Breast epithelium (tissue), 3 donors: ENCODE data around the gene IL27RA.

Experiments
- POLR2A ChIP-seq: fragments of 450-650 bp; IDR thresholded peaks from one replicate; pipeline ENCODE4 v1.6.1; 2016; ENCODE audit warnings: antibody characterized with exemption, mild to moderate bottlenecking, moderate library complexity
- TF ChIP-seq, protein P1 (sequence below), 3 donors: fragments of 450-650 bp; IDR thresholded peaks; one replicate each; pipeline ENCODE4 v1.5.1; 2016 to 2017; ENCODE audit warnings: antibody characterized with exemption in 3 of 3, mild to moderate bottlenecking in 3 of 3, moderate library complexity in 3 of 3

DNA sequence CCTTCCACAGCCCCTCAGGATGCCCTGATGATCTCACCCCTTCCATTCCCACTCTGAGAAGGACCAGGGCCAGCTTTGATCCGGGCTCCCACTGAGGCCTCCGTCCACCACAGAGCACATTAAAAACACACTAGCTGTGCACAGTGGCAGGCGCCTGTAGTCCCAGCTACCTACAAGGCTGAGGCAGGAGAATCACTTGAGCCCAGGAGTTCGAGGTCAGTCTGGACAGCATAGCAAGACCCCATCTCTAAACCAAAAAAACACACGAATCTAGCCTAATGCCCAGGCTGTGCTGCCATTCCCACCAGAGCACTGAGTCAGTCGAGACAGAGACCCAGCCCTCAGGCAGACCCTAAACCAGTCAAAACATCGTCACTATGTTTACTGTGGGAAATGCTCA, 39.5 kb upstream of the IL27RA start:
- TF ChIP-seq POLR2A, result no peak
- TF ChIP-seq, protein P1, sequence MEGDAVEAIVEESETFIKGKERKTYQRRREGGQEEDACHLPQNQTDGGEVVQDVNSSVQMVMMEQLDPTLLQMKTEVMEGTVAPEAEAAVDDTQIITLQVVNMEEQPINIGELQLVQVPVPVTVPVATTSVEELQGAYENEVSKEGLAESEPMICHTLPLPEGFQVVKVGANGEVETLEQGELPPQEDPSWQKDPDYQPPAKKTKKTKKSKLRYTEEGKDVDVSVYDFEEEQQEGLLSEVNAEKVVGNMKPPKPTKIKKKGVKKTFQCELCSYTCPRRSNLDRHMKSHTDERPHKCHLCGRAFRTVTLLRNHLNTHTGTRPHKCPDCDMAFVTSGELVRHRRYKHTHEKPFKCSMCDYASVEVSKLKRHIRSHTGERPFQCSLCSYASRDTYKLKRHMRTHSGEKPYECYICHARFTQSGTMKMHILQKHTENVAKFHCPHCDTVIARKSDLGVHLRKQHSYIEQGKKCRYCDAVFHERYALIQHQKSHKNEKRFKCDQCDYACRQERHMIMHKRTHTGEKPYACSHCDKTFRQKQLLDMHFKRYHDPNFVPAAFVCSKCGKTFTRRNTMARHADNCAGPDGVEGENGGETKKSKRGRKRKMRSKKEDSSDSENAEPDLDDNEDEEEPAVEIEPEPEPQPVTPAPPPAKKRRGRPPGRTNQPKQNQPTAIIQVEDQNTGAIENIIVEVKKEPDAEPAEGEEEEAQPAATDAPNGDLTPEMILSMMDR (IDR thresholded peaks at IDR 0.05), result no peak
